AG09319 (cell line): ENCODE measurements around the gene STK32B.

Experiments
- DNase-seq: peaks from one replicate; pipeline ENCODE4 v3.0.0-alpha.2; 2010; ENCODE audit warnings: low read depth; ENCODE audit errors: extremely low read depth
- CTCF ChIP-seq: IDR thresholded peaks from 2 replicates; pipeline ENCODE4 v1.5.1; 2011; ENCODE audit warnings: low read depth, mild to moderate bottlenecking, inconsistent platforms, low read length, moderate library complexity

STK32B gene

GRCh38 chr4:5460106-5460801 lies 409.0 kb downstream of the STK32B start:
- no peak for DNase-seq
- TF ChIP-seq CTCF, result peak; percentile 75

GRCh38 chr4:5461477-5461876 lies 410.2 kb downstream of the STK32B start:
- TF ChIP-seq CTCF, result no peak
- no peak for DNase-seq

- DNase-seq, result no peak
- no peak for TF ChIP-seq CTCF
Measured at GRCh38 chr4:5462254-5462835, 411.1 kb downstream of the STK32B start.

GRCh38 chr4:5462896-5463295 lies 411.6 kb downstream of the STK32B start:
- TF ChIP-seq CTCF, result no peak
- DNase-seq, result no peak

- no peak for TF ChIP-seq CTCF
- no peak for DNase-seq
Measured at GRCh38 chr4:5463361-5463760, 412.1 kb downstream of the STK32B start.

GRCh38 chr4:5463936-5464650 lies 412.8 kb downstream of the STK32B start:
- no peak for TF ChIP-seq CTCF
- DNase-seq, result no peak

- DNase-seq, result no peak
- TF ChIP-seq CTCF, result no peak
Measured at GRCh38 chr4:5465529-5465928, 414.2 kb downstream of the STK32B start.
